Measurements from ENCODE around the gene CAMTA1. TPM values are rescaled to one million over a fixed set of nuclear protein-coding genes. Genes with fewer than 3 reads are reported as not detected.

Gene CAMTA1
- total RNA-seq, 1 experiment from 2014 or later = 69.5 TPM

DNA sequence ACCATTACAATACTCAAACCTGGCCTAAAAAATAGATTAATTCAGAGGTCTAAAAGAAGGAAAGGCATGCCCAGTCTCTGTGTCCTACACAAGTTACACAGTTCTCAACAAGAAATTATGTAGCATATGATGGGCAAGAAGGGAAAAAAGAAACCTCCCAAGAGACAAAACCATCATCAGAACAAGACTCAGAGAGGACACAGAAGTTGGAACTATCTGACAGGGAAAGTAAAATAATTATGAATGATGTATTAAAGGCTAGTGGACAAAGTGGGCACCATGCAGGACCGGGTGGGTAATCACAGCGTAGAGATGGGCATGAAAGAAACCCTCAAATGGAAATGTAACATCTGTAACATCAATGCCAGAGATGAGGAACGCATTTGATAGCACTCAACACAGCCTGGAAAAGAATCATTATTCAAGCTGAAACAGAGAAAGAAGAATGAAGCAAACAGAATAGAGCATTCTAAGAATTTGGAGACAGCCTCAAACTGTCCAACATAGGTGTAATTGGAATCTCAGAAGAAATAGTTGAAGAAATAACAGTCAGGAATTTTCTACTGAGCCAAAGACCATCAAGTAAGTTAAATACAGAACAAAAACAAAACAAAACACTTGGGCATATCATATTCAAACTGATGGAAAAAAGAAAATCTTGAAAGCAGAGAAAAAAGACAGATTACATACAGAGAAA, 1028.6 kb downstream of the CAMTA1 start:
- Histone ChIP-seq H3K4me2 (ENCODE audit: low read length) (no peak overlapping the region), H3K27ac (ENCODE audit: low read depth, low read length) (no peak overlapping the region), H3K4me3 (replicated peaks in 1 of 2; ENCODE audit: low read depth in 1 of 2, low read length in 2 of 2) (no peak overlapping the region), H3K9me3 (ENCODE audit: control insufficient read depth in 1 of 2, insufficient read depth in 1 of 2, low read depth in 1 of 2, low read length in 2 of 2) (peaks cover 10 to 12% of the 10 kb centered on the region in 2 experiments; a peak in 3 of 4 replicates), H3K36me3 (ENCODE audit: control insufficient read depth in 1 of 2, insufficient read depth in 2 of 2, low read length in 2 of 2) (0 out of 4 replicates have a peak, but pooled peaks cover 2 to 17% of the 10 kb centered on the region in 2 experiments), H3K9ac (ENCODE audit: low read length) (no peak overlapping the region), H4K20me1 (ENCODE audit: insufficient read depth) (no peaks in the 10 kb centered on the region), H3K27me3 (ENCODE audit: insufficient read depth, low read length) (no peaks in the 10 kb centered on the region), H3K79me2 (ENCODE audit: insufficient read depth, low read length) (no peaks in the 10 kb centered on the region), H3K4me1 (ENCODE audit: control insufficient read depth in 1 of 2, insufficient read depth in 2 of 2, low read length in 2 of 2) (peaks cover 3 to 11% of the 10 kb centered on the region in 2 experiments; a peak in 3 of 4 replicates), H2AFZ (ENCODE audit: low read depth, low read length, poor library complexity, severe bottlenecking) (no peak overlapping the region), H3K9me2 (ENCODE audit: insufficient read depth) (no peaks in the 10 kb centered on the region)
- ChIA-PET POLR2A (no interaction called here), CTCF (no interaction called here), RAD21 (ENCODE audit: low non-redundant PET in 1 of 2, low total read pairs in 2 of 2, uncharacterized antibody in 2 of 2, unreplicated experiment in 2 of 2) (no interaction called here)
- no peak for ATAC-seq
- no peak for TF ChIP-seq SP1 (IDR thresholded peaks at IDR 0.05; ENCODE audit: low read depth)
- no peak for TF ChIP-seq RAD21 (IDR thresholded peaks at IDR 0.05; ENCODE audit: low read depth)
- TF ChIP-seq ELF1 (IDR thresholded peaks at IDR 0.05; ENCODE audit: borderline replicate concordance, low read depth) = no peak
- no peak for TF ChIP-seq ZFX (IDR thresholded peaks at IDR 0.05)
- TF ChIP-seq, protein P1, sequence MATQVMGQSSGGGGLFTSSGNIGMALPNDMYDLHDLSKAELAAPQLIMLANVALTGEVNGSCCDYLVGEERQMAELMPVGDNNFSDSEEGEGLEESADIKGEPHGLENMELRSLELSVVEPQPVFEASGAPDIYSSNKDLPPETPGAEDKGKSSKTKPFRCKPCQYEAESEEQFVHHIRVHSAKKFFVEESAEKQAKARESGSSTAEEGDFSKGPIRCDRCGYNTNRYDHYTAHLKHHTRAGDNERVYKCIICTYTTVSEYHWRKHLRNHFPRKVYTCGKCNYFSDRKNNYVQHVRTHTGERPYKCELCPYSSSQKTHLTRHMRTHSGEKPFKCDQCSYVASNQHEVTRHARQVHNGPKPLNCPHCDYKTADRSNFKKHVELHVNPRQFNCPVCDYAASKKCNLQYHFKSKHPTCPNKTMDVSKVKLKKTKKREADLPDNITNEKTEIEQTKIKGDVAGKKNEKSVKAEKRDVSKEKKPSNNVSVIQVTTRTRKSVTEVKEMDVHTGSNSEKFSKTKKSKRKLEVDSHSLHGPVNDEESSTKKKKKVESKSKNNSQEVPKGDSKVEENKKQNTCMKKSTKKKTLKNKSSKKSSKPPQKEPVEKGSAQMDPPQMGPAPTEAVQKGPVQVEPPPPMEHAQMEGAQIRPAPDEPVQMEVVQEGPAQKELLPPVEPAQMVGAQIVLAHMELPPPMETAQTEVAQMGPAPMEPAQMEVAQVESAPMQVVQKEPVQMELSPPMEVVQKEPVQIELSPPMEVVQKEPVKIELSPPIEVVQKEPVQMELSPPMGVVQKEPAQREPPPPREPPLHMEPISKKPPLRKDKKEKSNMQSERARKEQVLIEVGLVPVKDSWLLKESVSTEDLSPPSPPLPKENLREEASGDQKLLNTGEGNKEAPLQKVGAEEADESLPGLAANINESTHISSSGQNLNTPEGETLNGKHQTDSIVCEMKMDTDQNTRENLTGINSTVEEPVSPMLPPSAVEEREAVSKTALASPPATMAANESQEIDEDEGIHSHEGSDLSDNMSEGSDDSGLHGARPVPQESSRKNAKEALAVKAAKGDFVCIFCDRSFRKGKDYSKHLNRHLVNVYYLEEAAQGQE (IDR thresholded peaks at IDR 0.05; ENCODE audit: low read depth) = no peak
- TF ChIP-seq, protein P2, sequence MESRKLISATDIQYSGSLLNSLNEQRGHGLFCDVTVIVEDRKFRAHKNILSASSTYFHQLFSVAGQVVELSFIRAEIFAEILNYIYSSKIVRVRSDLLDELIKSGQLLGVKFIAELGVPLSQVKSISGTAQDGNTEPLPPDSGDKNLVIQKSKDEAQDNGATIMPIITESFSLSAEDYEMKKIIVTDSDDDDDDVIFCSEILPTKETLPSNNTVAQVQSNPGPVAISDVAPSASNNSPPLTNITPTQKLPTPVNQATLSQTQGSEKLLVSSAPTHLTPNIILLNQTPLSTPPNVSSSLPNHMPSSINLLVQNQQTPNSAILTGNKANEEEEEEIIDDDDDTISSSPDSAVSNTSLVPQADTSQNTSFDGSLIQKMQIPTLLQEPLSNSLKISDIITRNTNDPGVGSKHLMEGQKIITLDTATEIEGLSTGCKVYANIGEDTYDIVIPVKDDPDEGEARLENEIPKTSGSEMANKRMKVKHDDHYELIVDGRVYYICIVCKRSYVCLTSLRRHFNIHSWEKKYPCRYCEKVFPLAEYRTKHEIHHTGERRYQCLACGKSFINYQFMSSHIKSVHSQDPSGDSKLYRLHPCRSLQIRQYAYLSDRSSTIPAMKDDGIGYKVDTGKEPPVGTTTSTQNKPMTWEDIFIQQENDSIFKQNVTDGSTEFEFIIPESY (IDR thresholded peaks at IDR 0.05; ENCODE audit: extremely low read depth, insufficient replicate concordance, low read length) = no peak
- no peak for TF ChIP-seq JUND (IDR thresholded peaks at IDR 0.05)
- TF ChIP-seq EZH2phosphoT487 (IDR thresholded peaks at IDR 0.05; ENCODE audit: borderline replicate concordance) = no peak
- TF ChIP-seq POLR2A (IDR thresholded peaks at IDR 0.05; ENCODE audit: borderline replicate concordance, extremely low read depth, insufficient read depth, insufficient read length) = no peak
- TF ChIP-seq CBX3 (IDR thresholded peaks at IDR 0.05; ENCODE audit: low read depth) = no peak
- no peak for TF ChIP-seq EGR1 (IDR thresholded peaks at IDR 0.05; ENCODE audit: low read depth)
- TF ChIP-seq, protein P3, sequence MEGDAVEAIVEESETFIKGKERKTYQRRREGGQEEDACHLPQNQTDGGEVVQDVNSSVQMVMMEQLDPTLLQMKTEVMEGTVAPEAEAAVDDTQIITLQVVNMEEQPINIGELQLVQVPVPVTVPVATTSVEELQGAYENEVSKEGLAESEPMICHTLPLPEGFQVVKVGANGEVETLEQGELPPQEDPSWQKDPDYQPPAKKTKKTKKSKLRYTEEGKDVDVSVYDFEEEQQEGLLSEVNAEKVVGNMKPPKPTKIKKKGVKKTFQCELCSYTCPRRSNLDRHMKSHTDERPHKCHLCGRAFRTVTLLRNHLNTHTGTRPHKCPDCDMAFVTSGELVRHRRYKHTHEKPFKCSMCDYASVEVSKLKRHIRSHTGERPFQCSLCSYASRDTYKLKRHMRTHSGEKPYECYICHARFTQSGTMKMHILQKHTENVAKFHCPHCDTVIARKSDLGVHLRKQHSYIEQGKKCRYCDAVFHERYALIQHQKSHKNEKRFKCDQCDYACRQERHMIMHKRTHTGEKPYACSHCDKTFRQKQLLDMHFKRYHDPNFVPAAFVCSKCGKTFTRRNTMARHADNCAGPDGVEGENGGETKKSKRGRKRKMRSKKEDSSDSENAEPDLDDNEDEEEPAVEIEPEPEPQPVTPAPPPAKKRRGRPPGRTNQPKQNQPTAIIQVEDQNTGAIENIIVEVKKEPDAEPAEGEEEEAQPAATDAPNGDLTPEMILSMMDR (IDR thresholded peaks at IDR 0.05 in 2 of 3, conservative IDR thresholded peaks at IDR 0.05 in 1 of 3; ENCODE audit: borderline replicate concordance in 1 of 3, insufficient read depth in 1 of 3, low read depth in 2 of 3, low read length in 2 of 3) = no peak
- TF ChIP-seq ZNF274 (IDR thresholded peaks at IDR 0.05; ENCODE audit: low read depth, low read length) = no peak
- TF ChIP-seq CEBPB (IDR thresholded peaks at IDR 0.05; ENCODE audit: low read depth) = no peak
- no peak for TF ChIP-seq YY1 (IDR thresholded peaks at IDR 0.05; ENCODE audit: extremely low read depth, insufficient replicate concordance, low read depth, low read length)
- TF ChIP-seq SRF (IDR thresholded peaks at IDR 0.05; ENCODE audit: low read depth) = no peak
- TF ChIP-seq FOSL1 (IDR thresholded peaks at IDR 0.05; ENCODE audit: low read depth) = no peak
- no peak for TF ChIP-seq SIN3A (IDR thresholded peaks at IDR 0.05; ENCODE audit: low read depth)
- TF ChIP-seq POLR2AphosphoS5 (IDR thresholded peaks at IDR 0.05; ENCODE audit: low read depth, low read length) = no peak
- intact Hi-C loops (cut with micrococcal nuclease) = no loop called here
- DNase-seq (ENCODE audit: low read depth, low spot score) = no peak
- no TSS peak for BruUV-seq (replicated peaks)

All from HCT116 (cell line).